Fibroblast of lung (primary cell): ENCODE results near the gene SLC25A34. TPM values are rescaled to one million over a fixed set of nuclear protein-coding genes. Genes with fewer than 3 reads are reported as not detected.

Source experiments
- DNase-seq, 2 donors: peaks; one replicate each; pipeline versions ENCODE4 v3.0.0 to v3.0.0-alpha.2; 2010; ENCODE audit warnings: low read depth in 2 of 2
- H2AFZ ChIP-seq: 2 replicates; pipeline ENCODE4 v1.5.1; 2012; ENCODE audit warnings: low read length, control low read depth, inconsistent platforms
- H3K27ac ChIP-seq: 2 replicates; pipeline ENCODE4 v1.5.1; 2011; ENCODE audit warnings: low read length, control low read depth; ENCODE audit not compliant: insufficient read depth
- H3K27me3 ChIP-seq: 2 replicates; pipeline ENCODE4 v1.5.1; 2011; ENCODE audit warnings: mild to moderate bottlenecking, low read length; ENCODE audit not compliant: control insufficient read depth, insufficient read depth
- H3K36me3 ChIP-seq: 2 replicates; pipeline ENCODE4 v1.5.1; 2011; ENCODE audit warnings: low read length; ENCODE audit not compliant: control insufficient read depth, insufficient read depth
- H3K4me1 ChIP-seq: 2 replicates; pipeline ENCODE4 v1.5.1; 2011; ENCODE audit warnings: low read length; ENCODE audit not compliant: control insufficient read depth, insufficient read depth; ENCODE audit errors: extremely low read depth
- H3K4me2 ChIP-seq: 2 replicates; pipeline ENCODE4 v1.5.1; 2011; ENCODE audit warnings: low read length, control low read depth; ENCODE audit not compliant: insufficient read depth; ENCODE audit errors: extremely low read depth
- H3K4me3 ChIP-seq, 4 experiments: fragments of 200-600 bp in 1 of 4; sonication (generic) in 1 of 4; replicated peaks in 1 of 4; 2 replicates each; pipeline ENCODE4 v1.5.1; 2011 to 2016; ENCODE audit warnings: low read length in 4 of 4, low read depth in 3 of 4, mild to moderate bottlenecking in 3 of 4, control low read depth in 2 of 4, inconsistent platforms in 1 of 4, mixed read lengths in 1 of 4; ENCODE audit not compliant: insufficient read depth in 1 of 4; ENCODE audit errors: control extremely low read depth in 1 of 4
- H3K79me2 ChIP-seq: 2 replicates; pipeline ENCODE4 v1.5.1; 2012; ENCODE audit warnings: mild to moderate bottlenecking, low read length, inconsistent platforms; ENCODE audit not compliant: control insufficient read depth, insufficient read depth
- H3K9ac ChIP-seq: 2 replicates; pipeline ENCODE4 v1.5.1; 2011; ENCODE audit warnings: mild to moderate bottlenecking, low read length, control low read depth; ENCODE audit not compliant: insufficient read depth
- H3K9me3 ChIP-seq: 2 replicates; pipeline ENCODE4 v1.5.1; 2012; ENCODE audit warnings: low read depth, low read length; ENCODE audit not compliant: control insufficient read depth, insufficient read depth
- H4K20me1 ChIP-seq: 2 replicates; pipeline ENCODE4 v1.5.1; 2011; ENCODE audit warnings: low read length; ENCODE audit not compliant: control insufficient read depth, insufficient read depth; ENCODE audit errors: extremely low read depth
- CTCF ChIP-seq, 2 donors: IDR thresholded peaks in 1 of 2; conservative IDR thresholded peaks in 1 of 2; 1 replicate in 1 of 2; 2 replicates in 1 of 2; pipeline ENCODE4 v1.5.1; 2011 to 2012; ENCODE audit warnings: low read length in 2 of 2, control low read depth in 1 of 2, inconsistent platforms in 1 of 2, low read depth in 1 of 2, mild to moderate bottlenecking in 1 of 2
- EZH2 ChIP-seq: IDR thresholded peaks from 2 replicates; pipeline ENCODE4 v1.5.1; 2012; ENCODE audit warnings: low read length, control low read depth, mild to moderate bottlenecking; ENCODE audit errors: missing control alignments
- polyA plus RNA-seq, 2 donors: library from polyadenylated mRNA; depleted of rRNA in 1 of 2; stranded (reverse) in 1 of 2; unstranded in 1 of 2; fragments of >200 nt; gene quantifications; 2 replicates each; pipeline ENCODE4 v1.2.1, GENCODE V29; 2011 to 2012; ENCODE audit warnings: missing spikeins in 1 of 2
- total RNA-seq: library from RNA; depleted of rRNA; stranded (reverse); fragments of >200 nt; gene quantifications from 2 replicates; pipeline ENCODE4 v1.2.1, GENCODE V29; 2014

Gene SLC25A34
- total and polyA plus RNA-seq, 2 donors (not counting 1 experiment from before 2014, with no cell fraction given), result 0.35 to 0.83 TPM

DNA sequence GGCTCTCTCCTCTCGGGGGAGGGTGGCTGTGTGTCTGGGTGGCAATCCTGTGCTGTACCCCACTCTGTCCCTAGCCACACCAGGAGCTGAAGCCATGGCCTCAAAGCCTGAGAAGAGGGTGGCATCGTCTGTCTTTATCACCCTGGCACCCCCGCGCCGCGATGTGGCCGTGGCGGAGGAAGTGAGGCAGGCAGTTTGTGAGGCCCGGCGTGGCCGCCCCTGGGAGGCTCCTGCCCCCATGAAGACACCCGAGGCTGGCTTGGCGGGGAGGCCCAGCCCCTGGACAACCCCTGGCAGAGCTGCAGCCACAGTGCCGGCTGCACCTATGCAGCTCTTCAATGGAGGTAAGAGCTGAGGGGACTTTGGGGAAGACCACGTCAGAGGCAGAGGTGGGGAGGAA, 28.8 kb downstream of the SLC25A34 start:
- H3K4me2 ChIP-seq, result no peak overlapping the region
- no peak overlapping the region for H3K9ac ChIP-seq
- no peaks in the 10 kb centered on the region for H3K27me3 ChIP-seq
- H3K79me2 ChIP-seq, result peaks cover 4% of the 10 kb centered on the region
- no peak for DNase-seq
- TF ChIP-seq EZH2, result no peak
- TF ChIP-seq CTCF (conservative IDR thresholded peaks at IDR 0.05 in 1 of 2, IDR thresholded peaks at IDR 0.05 in 1 of 2; ENCODE audit: low read depth in 1 of 2, low read length in 2 of 2), result no peak
- H3K27ac ChIP-seq, result no peak overlapping the region
- H3K9me3 ChIP-seq, result no peaks in the 10 kb centered on the region
- peaks cover 8% of the 10 kb centered on the region for H3K4me1 ChIP-seq
- H2AFZ ChIP-seq, result no peak overlapping the region
- peaks cover 5% of the 10 kb centered on the region for H3K36me3 ChIP-seq
- H3K4me3 ChIP-seq, result no peak overlapping the region
- H4K20me1 ChIP-seq, result no peaks in the 10 kb centered on the region

GRCh38 chr1:15765495-15766194, 29.6 kb downstream of the SLC25A34 start:
- no peak for TF ChIP-seq EZH2
- TF ChIP-seq CTCF (conservative IDR thresholded peaks at IDR 0.05 in 1 of 2, IDR thresholded peaks at IDR 0.05 in 1 of 2; ENCODE audit: low read depth in 1 of 2, low read length in 2 of 2), result no peak
- Histone ChIP-seq H3K79me2 (peaks cover 4% of the 10 kb centered on the region), H3K4me3 (no peak overlapping the region), H2AFZ (no peak overlapping the region), H3K4me1 (peaks cover 8% of the 10 kb centered on the region), H3K27me3 (no peaks in the 10 kb centered on the region), H3K36me3 (peaks cover 8% of the 10 kb centered on the region), H3K27ac (no peak overlapping the region), H4K20me1 (no peaks in the 10 kb centered on the region), H3K9ac (no peak overlapping the region), H3K4me2 (no peak overlapping the region), H3K9me3 (no peaks in the 10 kb centered on the region)
- peak; percentile 77 to 97 for DNase-seq

DNA sequence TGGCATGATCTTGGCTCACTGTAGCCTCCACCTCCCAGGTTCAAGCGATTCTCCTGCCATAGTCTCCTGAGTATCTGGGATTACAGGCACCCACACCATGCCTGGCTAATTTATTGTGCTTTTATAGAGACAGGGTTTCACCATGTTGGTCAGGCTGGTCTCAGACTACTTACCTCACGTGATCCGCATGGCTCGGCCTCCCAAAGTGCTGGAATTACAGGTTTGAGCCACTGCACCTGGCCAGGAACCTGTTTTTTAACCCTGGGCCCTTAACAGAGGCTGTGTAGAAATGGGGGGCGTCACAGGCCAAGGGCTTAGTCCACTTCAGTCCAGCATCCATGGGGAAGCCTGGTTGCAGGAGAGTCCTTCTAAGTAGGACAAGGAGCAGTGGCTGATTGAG, 31.9 kb downstream of the SLC25A34 start:
- TF ChIP-seq EZH2, result no peak
- no peak for TF ChIP-seq CTCF (conservative IDR thresholded peaks at IDR 0.05 in 1 of 2, IDR thresholded peaks at IDR 0.05 in 1 of 2; ENCODE audit: low read depth in 1 of 2, low read length in 2 of 2)
- no peak overlapping the region for H3K4me3 ChIP-seq
- H3K4me1 ChIP-seq, result no peaks in the 10 kb centered on the region
- no peak overlapping the region for H3K9ac ChIP-seq
- no peaks in the 10 kb centered on the region for H3K9me3 ChIP-seq
- H3K36me3 ChIP-seq, result peaks cover 11% of the 10 kb centered on the region
- H4K20me1 ChIP-seq, result no peaks in the 10 kb centered on the region
- no peak overlapping the region for H3K4me2 ChIP-seq
- H2AFZ ChIP-seq, result no peak overlapping the region
- no peak overlapping the region for H3K27ac ChIP-seq
- H3K79me2 ChIP-seq, result peaks cover 2% of the 10 kb centered on the region
- DNase-seq, result no peak
- no peaks in the 10 kb centered on the region for H3K27me3 ChIP-seq
